ENCODE measurements around the gene STRAP.

The STRAP gene

GRCh38 chr12:15928346-15928745 lies 46.2 kb downstream of the STRAP start:
- no peak overlapping the region for H3K9ac ChIP-seq (ENCODE audit: low read length)
- H3K27ac ChIP-seq (ENCODE audit: low read depth, low read length): no peak overlapping the region
- no peaks in the 10 kb centered on the region for H3K9me2 ChIP-seq (replicated peaks; ENCODE audit: insufficient read depth, low read length)
- H4K20me1 ChIP-seq (ENCODE audit: low read depth, low read length): no peaks in the 10 kb centered on the region
- H3K79me2 ChIP-seq (ENCODE audit: insufficient read depth, low read length): 0 out of 2 replicates have a peak, but pooled peaks cover 7% of the 10 kb centered on the region
- H2AFZ ChIP-seq (ENCODE audit: low read depth, low read length, severe bottlenecking): no peak overlapping the region
- no peaks in the 10 kb centered on the region for H3K27me3 ChIP-seq (ENCODE audit: low read length)
- no peaks in the 10 kb centered on the region for H3K9me3 ChIP-seq (ENCODE audit: insufficient read depth, low read length)
- TF ChIP-seq EZH2phosphoT487 (conservative IDR thresholded peaks at IDR 0.05; ENCODE audit: low read length) (no peak), CTCF (IDR thresholded peaks at IDR 0.05; ENCODE audit: insufficient read depth, low read length, poor library complexity, severe bottlenecking) (no peak)
- no peak overlapping the region for H3K4me3 ChIP-seq (ENCODE audit: insufficient read depth, low read length, poor library complexity, severe bottlenecking)
- no peaks in the 10 kb centered on the region for H3F3A ChIP-seq (ENCODE audit: insufficient read depth)
- H3K36me3 ChIP-seq (ENCODE audit: low read length): no peaks in the 10 kb centered on the region
- no peak overlapping the region for H3K4me2 ChIP-seq (ENCODE audit: low read depth, low read length, poor library complexity, severe bottlenecking)

DNA sequence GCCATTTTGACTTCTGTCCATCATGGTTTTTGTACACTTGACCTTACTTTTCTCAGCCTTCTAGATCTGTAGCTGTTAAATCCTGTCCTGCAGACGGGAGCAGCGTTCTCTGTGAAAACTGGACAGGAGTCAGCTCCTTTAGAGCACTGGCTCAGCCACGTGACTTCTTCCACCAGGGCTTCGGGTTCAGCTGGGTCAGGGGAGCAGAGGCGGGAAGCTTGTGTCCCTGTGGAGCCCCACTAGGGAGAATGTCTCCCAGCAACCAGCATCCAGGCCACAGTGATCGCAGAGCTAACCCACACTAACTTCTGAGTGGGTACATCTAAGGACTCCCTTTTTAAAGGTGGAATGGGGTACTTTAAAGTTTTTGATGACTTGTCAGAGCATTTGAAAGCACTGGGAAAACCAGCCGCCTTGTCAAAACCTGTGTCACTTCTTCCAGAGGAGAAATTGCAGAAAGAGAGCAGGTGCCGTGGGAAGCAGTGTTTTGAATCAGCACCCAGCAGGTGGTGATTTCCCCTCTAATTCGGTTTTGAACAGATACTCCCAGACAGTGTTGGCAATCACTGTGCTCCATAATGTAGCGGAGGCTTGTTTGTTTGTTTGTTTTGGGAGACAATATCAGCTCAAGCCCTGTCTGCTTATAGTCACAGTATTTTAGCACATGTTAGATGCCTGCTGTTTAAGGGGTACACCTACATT lies 46.8 kb downstream of the STRAP start:
- no peaks in the 10 kb centered on the region for H3K9me2 ChIP-seq (replicated peaks; ENCODE audit: insufficient read depth, low read length)
- H3K27ac ChIP-seq (ENCODE audit: low read depth, low read length): no peak overlapping the region
- H4K20me1 ChIP-seq (ENCODE audit: low read depth, low read length): no peaks in the 10 kb centered on the region
- H3K36me3 ChIP-seq (ENCODE audit: low read length): no peaks in the 10 kb centered on the region
- no peak overlapping the region for H3K9ac ChIP-seq (ENCODE audit: low read length)
- no peak overlapping the region for H2AFZ ChIP-seq (ENCODE audit: low read depth, low read length, severe bottlenecking)
- no peaks in the 10 kb centered on the region for H3K9me3 ChIP-seq (ENCODE audit: insufficient read depth, low read length)
- no peak overlapping the region for H3K4me2 ChIP-seq (ENCODE audit: low read depth, low read length, poor library complexity, severe bottlenecking)
- no peaks in the 10 kb centered on the region for H3F3A ChIP-seq (ENCODE audit: insufficient read depth)
- no peak overlapping the region for H3K4me3 ChIP-seq (ENCODE audit: insufficient read depth, low read length, poor library complexity, severe bottlenecking)
- H3K27me3 ChIP-seq (ENCODE audit: low read length): no peaks in the 10 kb centered on the region
- TF ChIP-seq CTCF (IDR thresholded peaks at IDR 0.05; ENCODE audit: insufficient read depth, low read length, poor library complexity, severe bottlenecking): no peak
- TF ChIP-seq EZH2phosphoT487 (conservative IDR thresholded peaks at IDR 0.05; ENCODE audit: low read length): no peak
- 0 out of 2 replicates have a peak, but pooled peaks cover 4% of the 10 kb centered on the region for H3K79me2 ChIP-seq (ENCODE audit: insufficient read depth, low read length)

DNA sequence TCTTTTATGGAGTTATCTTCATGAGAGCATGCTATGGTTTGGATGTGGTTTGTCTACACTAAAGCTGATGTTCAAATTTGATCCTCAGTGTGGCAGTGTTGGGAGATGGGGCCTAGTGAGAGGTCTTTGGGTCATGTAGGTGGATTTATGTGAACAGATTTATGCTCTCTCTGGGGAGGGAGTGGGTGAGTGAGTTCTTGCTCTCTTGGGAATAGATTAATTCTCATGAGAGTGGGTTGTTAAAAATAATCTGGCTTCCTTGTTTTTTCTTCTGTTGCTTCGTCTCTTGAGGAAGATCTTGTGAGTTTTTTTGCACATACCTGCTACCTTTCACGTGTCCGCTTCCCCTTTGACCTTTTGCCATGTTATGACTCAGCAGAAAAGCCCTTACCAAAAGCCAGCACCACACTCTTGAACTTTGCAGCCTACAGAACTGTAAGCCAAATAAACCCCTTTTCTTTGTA lies 49.4 kb downstream of the STRAP start:
- Histone ChIP-seq H3K9ac (ENCODE audit: low read length) (no peak overlapping the region), H3K27ac (ENCODE audit: low read depth, low read length) (no peak overlapping the region), H2AFZ (ENCODE audit: low read depth, low read length, severe bottlenecking) (no peak overlapping the region), H3K4me3 (ENCODE audit: insufficient read depth, low read length, poor library complexity, severe bottlenecking) (no peak overlapping the region), H3K9me3 (ENCODE audit: insufficient read depth, low read length) (no peaks in the 10 kb centered on the region), H3K36me3 (ENCODE audit: low read length) (no peaks in the 10 kb centered on the region), H3K4me2 (ENCODE audit: low read depth, low read length, poor library complexity, severe bottlenecking) (no peak overlapping the region), H3F3A (ENCODE audit: insufficient read depth) (no peaks in the 10 kb centered on the region), H3K9me2 (replicated peaks; ENCODE audit: insufficient read depth, low read length) (no peaks in the 10 kb centered on the region), H3K79me2 (ENCODE audit: insufficient read depth, low read length) (0 out of 2 replicates have a peak, but pooled peaks cover 4% of the 10 kb centered on the region), H4K20me1 (ENCODE audit: low read depth, low read length) (no peaks in the 10 kb centered on the region), H3K27me3 (ENCODE audit: low read length) (no peaks in the 10 kb centered on the region)
- TF ChIP-seq EZH2phosphoT487 (conservative IDR thresholded peaks at IDR 0.05; ENCODE audit: low read length) (no peak), CTCF (IDR thresholded peaks at IDR 0.05; ENCODE audit: insufficient read depth, low read length, poor library complexity, severe bottlenecking) (no peak)
